Activated CD4-positive, alpha-beta memory T cell treated with anti-CD3 and anti-CD28 coated beads for 36 hours (primary cell): Measurements from ENCODE around the gene KRTAP5-7. TPM values are rescaled to one million over a fixed set of nuclear protein-coding genes. Genes with fewer than 3 reads are reported as not detected.

Experiments
- CTCF ChIA-PET: fragments of 350-600 bp; sonication (Branson Sonifier 250); formaldehyde crosslinking; loops from one replicate; lab custom pipeline; 2021; ENCODE audit warnings: antibody characterized with exemption, inconsistent platforms; lab: Charles Lee
- POLR2A ChIA-PET: fragments of 350-600 bp; sonication (Branson Sonifier 250); formaldehyde crosslinking; loops from one replicate; lab custom pipeline; 2021; ENCODE audit warnings: antibody characterized with exemption; lab: Charles Lee
- DNase-seq: peaks from one replicate; pipeline ENCODE4 v3.0.0-alpha.2; 2020
- H3K27ac Mint-ChIP-seq: one replicate; pipeline ENCODE4 v1.8.0; 2021; ENCODE audit warnings: mixed read lengths
- H3K27me3 Mint-ChIP-seq: one replicate; pipeline ENCODE4 v1.8.0; 2021; ENCODE audit warnings: mixed read lengths
- H3K36me3 Mint-ChIP-seq: one replicate; pipeline ENCODE4 v1.8.0; 2021; ENCODE audit warnings: mixed read lengths
- H3K4me1 Mint-ChIP-seq: one replicate; pipeline ENCODE4 v1.8.0; 2021; ENCODE audit warnings: low read depth, mixed read lengths
- H3K4me3 Mint-ChIP-seq: one replicate; pipeline ENCODE4 v1.8.0; 2021; ENCODE audit warnings: mild to moderate bottlenecking, mixed read lengths
- H3K9me3 Mint-ChIP-seq: one replicate; pipeline ENCODE4 v1.8.0; 2021; ENCODE audit warnings: mixed read lengths
- intact Hi-C: fragments of 100-400 bp; cut with micrococcal nuclease; formaldehyde crosslinking; loops from one replicate; pipeline ENCODE4 v1.15.1; 2023
- total RNA-seq, 2 experiments: library from RNA; stranded (reverse); gene quantifications; one replicate each; pipeline ENCODE4 v1.2.3, GENCODE V29; 2021

Gene KRTAP5-7
- total RNA-seq, 2 experiments from 2014 or later = not detected

- H3K36me3 Mint-ChIP-seq = peaks cover 66% of the 10 kb centered on the region
- peaks cover 2% of the 10 kb centered on the region for H3K9me3 Mint-ChIP-seq
- H3K4me3 Mint-ChIP-seq = no peak overlapping the region
- CTCF ChIA-PET = no interaction called here
- POLR2A ChIA-PET = interaction anchor here (1.4 kb wide), 1 partner anchor 11 kb away, joined by 3 read pairs; no protein-coding TSS in a partner anchor
- DNase-seq = no peak
- intact Hi-C loops = no loop called here
- H3K27me3 Mint-ChIP-seq = no peaks in the 10 kb centered on the region
- H3K4me1 Mint-ChIP-seq = no peaks in the 10 kb centered on the region
- H3K27ac Mint-ChIP-seq = no peak overlapping the region
Observed at GRCh38 chr11:71500601-71501021, 26.5 kb upstream of the KRTAP5-7 start.

DNA sequence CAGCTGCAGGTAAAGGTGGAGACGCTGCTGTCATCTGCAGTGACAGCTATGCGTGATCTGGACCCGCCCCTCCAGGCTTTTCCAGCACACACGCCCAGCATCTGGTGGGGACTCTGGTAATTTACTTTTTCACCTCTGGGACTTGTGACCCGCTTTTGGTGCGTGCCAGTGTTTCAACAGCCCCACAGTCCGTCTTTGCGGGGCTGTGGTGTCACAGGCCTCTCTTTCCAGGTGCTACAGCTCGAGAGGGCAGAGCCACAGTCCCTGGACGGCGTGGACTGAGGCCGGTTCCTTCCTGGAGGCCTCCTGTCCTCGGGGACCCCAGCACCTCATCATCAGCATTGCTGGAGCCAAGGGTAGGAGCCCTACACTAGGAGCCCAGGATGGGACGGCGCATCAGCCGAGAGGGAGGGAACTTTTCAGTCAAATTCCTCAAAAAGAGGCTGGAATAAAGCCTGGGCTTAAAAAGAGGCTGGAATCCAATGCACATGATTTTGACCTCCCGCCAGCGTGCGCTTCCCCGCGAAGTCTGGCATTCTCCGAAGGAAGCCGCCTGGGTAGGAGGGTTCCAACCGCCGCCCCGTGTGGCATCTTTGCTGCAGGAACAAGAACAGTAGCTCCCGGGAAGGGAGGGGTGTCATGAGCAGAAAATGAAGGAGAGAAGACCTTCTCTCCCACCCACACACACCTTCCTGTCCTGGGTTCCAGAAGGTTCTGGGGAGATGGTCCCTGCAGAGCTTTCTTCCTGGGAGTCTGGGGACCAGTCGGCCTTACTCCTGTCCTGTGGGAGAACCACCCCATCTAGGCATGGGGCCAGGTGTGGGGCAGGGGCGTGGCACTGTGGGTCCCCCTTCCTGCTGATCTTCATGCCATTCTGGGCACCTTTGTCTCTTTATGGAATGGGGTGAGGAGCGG lies 25.7 kb upstream of the KRTAP5-7 start:
- Mint-ChIP-seq H3K36me3 (peaks cover 71% of the 10 kb centered on the region), H3K27ac (no peak overlapping the region), H3K4me1 (no peaks in the 10 kb centered on the region), H3K9me3 (peaks cover 9% of the 10 kb centered on the region), H3K27me3 (no peaks in the 10 kb centered on the region), H3K4me3 (no peak overlapping the region)
- ChIA-PET CTCF (no interaction called here), POLR2A (no interaction called here)
- intact Hi-C loops = no loop called here
- no peak for DNase-seq

- peaks cover 71% of the 10 kb centered on the region for H3K36me3 Mint-ChIP-seq
- ChIA-PET CTCF (no interaction called here), POLR2A (no interaction called here)
- intact Hi-C loops = no loop called here
- H3K4me3 Mint-ChIP-seq = no peak overlapping the region
- H3K27ac Mint-ChIP-seq = no peak overlapping the region
- peaks cover 16% of the 10 kb centered on the region for H3K9me3 Mint-ChIP-seq
- no peaks in the 10 kb centered on the region for H3K4me1 Mint-ChIP-seq
- no peaks in the 10 kb centered on the region for H3K27me3 Mint-ChIP-seq
- DNase-seq = no peak
Observed at GRCh38 chr11:71502026-71502425, 25.0 kb upstream of the KRTAP5-7 start.

GRCh38 chr11:71502871-71503435 lies 24.1 kb upstream of the KRTAP5-7 start:
- Mint-ChIP-seq H3K4me3 (no peak overlapping the region), H3K27me3 (no peaks in the 10 kb centered on the region), H3K4me1 (no peaks in the 10 kb centered on the region), H3K36me3 (peaks cover 67% of the 10 kb centered on the region), H3K27ac (no peak overlapping the region), H3K9me3 (peaks cover 20% of the 10 kb centered on the region)
- intact Hi-C loops = no loop called here
- no peak for DNase-seq
- POLR2A ChIA-PET = no interaction called here
- CTCF ChIA-PET = no interaction called here

GRCh38 chr11:71504531-71504930 lies 22.5 kb upstream of the KRTAP5-7 start:
- POLR2A ChIA-PET = no interaction called here
- Mint-ChIP-seq H3K36me3 (peaks cover 57% of the 10 kb centered on the region), H3K9me3 (peaks cover 36% of the 10 kb centered on the region)

DNA sequence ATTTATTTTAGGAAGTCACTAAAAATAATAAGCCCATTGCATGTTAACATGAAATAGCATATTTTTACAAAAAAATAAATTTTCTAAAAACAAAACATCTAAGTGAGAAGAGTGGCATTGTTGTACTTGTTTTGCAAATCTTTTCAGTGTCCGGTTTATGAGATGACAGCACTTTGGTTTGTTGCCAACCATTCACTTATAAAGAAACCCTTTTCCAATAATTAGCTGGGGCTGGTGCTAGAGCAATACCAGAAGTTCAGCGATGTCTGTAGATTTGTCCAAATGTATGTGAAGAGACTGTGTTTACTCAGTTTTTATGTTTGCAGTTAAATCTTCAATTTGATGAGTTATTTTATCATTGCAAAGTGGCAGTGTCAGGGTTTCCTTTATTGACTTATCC lies 22.1 kb upstream of the KRTAP5-7 start:
- intact Hi-C loops = no loop called here
- Mint-ChIP-seq H3K27ac (no peak overlapping the region), H3K36me3 (peaks cover 54% of the 10 kb centered on the region), H3K27me3 (no peaks in the 10 kb centered on the region), H3K4me1 (no peaks in the 10 kb centered on the region), H3K4me3 (no peak overlapping the region), H3K9me3 (peaks cover 40% of the 10 kb centered on the region)
- ChIA-PET POLR2A (no interaction called here), CTCF (no interaction called here)
- no peak for DNase-seq

More at GRCh38 chr11:71504531-71504930, 22.5 kb upstream of the KRTAP5-7 start:
- no peaks in the 10 kb centered on the region for H3K4me1 Mint-ChIP-seq
- intact Hi-C loops = no loop called here
- DNase-seq = no peak
- H3K27ac Mint-ChIP-seq = no peak overlapping the region
- H3K27me3 Mint-ChIP-seq = no peaks in the 10 kb centered on the region
- CTCF ChIA-PET = no interaction called here
- H3K4me3 Mint-ChIP-seq = no peak overlapping the region

GRCh38 chr11:71505781-71506180 lies 21.3 kb upstream of the KRTAP5-7 start:
- no peak overlapping the region for H3K4me3 Mint-ChIP-seq
- ChIA-PET CTCF (no interaction called here), POLR2A (interaction anchor here (0.6 kb wide), 1 partner anchor 452 kb away, joined by 3 read pairs; no protein-coding TSS in a partner anchor)
- H3K27me3 Mint-ChIP-seq = no peaks in the 10 kb centered on the region
- no peak for DNase-seq
- H3K9me3 Mint-ChIP-seq = peaks cover 47% of the 10 kb centered on the region
- no peaks in the 10 kb centered on the region for H3K4me1 Mint-ChIP-seq
- intact Hi-C loops = no loop called here
- H3K36me3 Mint-ChIP-seq = peaks cover 46% of the 10 kb centered on the region
- H3K27ac Mint-ChIP-seq = no peak overlapping the region

DNA sequence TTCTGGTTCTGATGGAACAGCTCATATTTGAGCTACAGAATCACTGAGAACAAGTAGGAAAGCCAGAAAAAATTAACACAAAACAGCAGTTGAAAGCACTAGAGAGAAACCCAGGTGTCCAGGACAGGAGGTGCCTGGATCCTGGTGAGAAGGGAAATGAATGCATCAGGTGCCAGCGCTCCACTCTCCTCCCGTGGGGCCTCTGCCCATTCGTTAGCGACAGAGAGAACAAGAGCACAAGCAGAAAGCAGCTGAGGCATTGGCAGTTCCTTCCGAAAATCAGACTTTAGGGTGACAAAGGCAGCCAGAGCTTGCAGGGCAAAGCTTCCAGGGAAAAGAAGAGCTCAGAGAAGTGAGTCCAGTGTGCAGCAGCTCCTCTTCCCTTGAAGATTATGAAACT lies 20.0 kb upstream of the KRTAP5-7 start:
- Mint-ChIP-seq H3K4me1 (no peaks in the 10 kb centered on the region), H3K4me3 (no peak overlapping the region), H3K27me3 (no peaks in the 10 kb centered on the region), H3K27ac (no peak overlapping the region), H3K36me3 (peaks cover 45% of the 10 kb centered on the region), H3K9me3 (peaks cover 59% of the 10 kb centered on the region)
- no peak for DNase-seq
- intact Hi-C loops = no loop called here
- POLR2A ChIA-PET = no interaction called here
- CTCF ChIA-PET = no interaction called here

DNA sequence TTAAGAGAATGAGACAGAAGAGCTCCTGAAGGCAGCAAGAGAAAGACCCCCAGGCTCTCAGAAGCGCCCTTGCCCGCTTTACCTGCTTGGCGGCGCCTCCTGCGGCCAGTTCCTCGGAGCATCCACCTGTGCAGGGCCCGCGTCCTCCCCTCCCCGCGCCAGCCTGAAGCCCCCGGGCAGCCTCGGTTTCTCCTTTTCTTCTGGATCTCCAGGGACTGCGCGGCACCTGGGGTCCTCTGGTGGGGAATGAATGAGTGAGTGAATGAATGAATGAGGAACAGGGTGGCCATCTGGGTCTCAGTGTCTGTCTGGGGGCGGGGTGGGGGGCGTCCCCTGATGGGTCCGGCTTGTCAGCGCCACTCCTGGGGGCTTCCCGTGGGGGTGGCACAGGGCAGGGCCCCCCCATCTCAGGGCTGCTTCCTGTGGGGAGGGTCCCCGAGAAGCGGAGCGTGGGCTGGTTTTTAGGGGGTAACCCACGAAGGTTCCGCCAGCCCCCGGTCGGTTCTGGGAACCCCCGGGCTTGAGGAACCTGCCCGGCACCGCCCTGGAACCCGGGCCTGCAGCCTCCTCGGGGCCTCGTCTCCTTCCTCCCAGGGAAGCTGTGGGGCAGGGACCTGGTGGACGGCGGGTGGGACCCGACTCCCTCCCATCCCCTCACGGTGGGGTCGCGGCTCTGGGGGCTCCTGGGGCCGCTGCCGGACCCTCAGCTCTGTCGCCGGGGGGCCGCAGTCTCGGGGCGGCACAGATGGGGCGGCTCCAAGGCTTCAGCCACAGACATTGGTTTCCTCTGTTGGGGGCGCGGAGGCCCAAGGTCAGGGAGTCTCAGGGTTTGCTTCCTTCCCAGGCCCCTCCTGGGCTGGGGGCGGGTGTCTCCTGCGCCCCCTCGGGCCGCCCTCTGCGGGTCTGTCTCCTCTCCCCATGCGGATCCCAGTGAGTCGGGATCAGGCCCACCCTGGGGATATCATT lies 8.3 kb upstream of the KRTAP5-7 start:
- Mint-ChIP-seq H3K36me3 (no peaks in the 10 kb centered on the region), H3K4me1 (no peaks in the 10 kb centered on the region), H3K27me3 (no peaks in the 10 kb centered on the region), H3K4me3 (no peak overlapping the region), H3K9me3 (peaks cover 8% of the 10 kb centered on the region), H3K27ac (no peak overlapping the region)
- intact Hi-C loops = no loop called here
- DNase-seq = no peak
- ChIA-PET CTCF (no interaction called here), POLR2A (no interaction called here)

DNA sequence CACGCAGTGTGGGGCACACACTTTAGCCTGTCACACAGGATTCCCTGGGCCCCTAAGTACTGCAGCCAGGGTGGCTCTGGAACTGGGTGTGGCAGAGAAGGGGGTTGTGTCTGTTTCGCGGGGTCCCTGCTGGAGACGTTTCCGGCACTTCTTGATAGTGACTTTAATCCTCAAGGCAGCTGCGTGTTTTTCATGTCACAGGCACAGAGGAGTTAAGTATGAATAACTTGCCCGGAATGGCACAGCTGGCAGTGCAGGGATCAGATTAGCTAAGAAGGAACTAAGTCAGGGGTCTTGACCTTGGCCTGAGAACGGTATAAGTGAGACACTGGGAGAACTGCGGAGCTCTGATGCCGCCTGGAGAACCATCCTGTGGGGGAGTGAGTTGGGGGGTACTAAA lies 7.5 kb upstream of the KRTAP5-7 start:
- Mint-ChIP-seq H3K4me3 (no peak overlapping the region), H3K9me3 (peaks cover 6% of the 10 kb centered on the region), H3K27me3 (no peaks in the 10 kb centered on the region), H3K27ac (no peak overlapping the region), H3K4me1 (no peaks in the 10 kb centered on the region), H3K36me3 (no peaks in the 10 kb centered on the region)
- no peak for DNase-seq
- intact Hi-C loops = no loop called here
- ChIA-PET POLR2A (no interaction called here), CTCF (no interaction called here)

DNA sequence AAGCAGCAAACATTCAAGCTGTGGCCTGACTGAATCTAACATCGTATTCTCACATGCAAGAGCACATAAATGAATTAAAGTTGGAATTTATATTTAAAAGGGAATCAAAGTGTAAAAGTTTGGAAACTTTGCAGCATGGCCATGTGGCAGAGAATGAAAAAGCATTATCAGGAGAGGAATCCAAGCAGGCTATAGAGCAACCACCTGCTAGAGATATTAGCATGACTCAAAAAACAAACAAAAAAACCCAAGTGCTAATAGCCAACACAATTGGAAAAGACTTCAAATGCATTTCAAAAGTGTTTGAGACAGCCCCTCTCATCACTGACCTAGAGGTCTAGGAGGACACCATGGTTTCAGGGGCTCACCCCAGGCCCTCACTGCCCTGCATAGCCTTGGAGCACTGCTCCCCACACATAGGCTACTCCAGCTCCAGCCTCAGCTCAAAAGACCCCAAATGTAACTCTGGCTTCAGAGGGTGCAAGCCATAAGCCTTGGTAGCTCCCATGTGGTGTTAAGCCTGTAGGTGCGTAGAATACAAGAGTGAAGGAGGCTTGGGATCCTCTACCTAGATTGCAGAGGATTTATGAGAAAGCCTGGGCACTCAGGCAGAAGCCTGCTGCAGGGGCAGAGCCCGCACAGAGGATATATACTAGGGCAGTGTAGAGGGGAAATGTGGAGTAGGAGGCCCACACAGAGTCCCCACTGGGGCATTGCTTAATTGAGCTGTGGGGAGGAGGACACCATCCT lies 1.7 kb upstream of the KRTAP5-7 start:
- Mint-ChIP-seq H3K4me1 (no peaks in the 10 kb centered on the region), H3K9me3 (peaks cover 3% of the 10 kb centered on the region), H3K27ac (no peak overlapping the region), H3K36me3 (no peaks in the 10 kb centered on the region), H3K4me3 (no peak overlapping the region), H3K27me3 (peaks cover 10% of the 10 kb centered on the region)
- intact Hi-C loops = no loop called here
- ChIA-PET CTCF (interaction anchor here (0.6 kb wide), 1 partner anchor 1752 kb away, joined by 7 read pairs; no protein-coding TSS in a partner anchor), POLR2A (no interaction called here)
- no peak for DNase-seq
